Activated CD4-positive, alpha-beta T cell treated with anti-CD3 and anti-CD28 coated beads for 36 hours (primary cell): ENCODE data around the gene XBP1. TPM values are rescaled to one million over a fixed set of nuclear protein-coding genes. Genes with fewer than 3 reads are reported as not detected.

ENCODE experiments used
- ATAC-seq: fragments of 200-7000 bp; cut with Tn5 transposase; one replicate; pipeline ENCODE4 v1.10.0; 2021; ENCODE audit warnings: mild to moderate bottlenecking, moderate library complexity
- CTCF ChIA-PET: fragments of 350-600 bp; sonication (Branson Sonifier 250); formaldehyde crosslinking; loops from one replicate; lab custom pipeline; 2021; ENCODE audit warnings: antibody characterized with exemption; lab: Charles Lee
- POLR2A ChIA-PET: fragments of 350-600 bp; sonication (Branson Sonifier 250); formaldehyde crosslinking; loops from one replicate; lab custom pipeline; 2021; ENCODE audit warnings: antibody characterized with exemption, inconsistent platforms; lab: Charles Lee
- DNase-seq: peaks from one replicate; pipeline ENCODE4 v3.0.0-alpha.2; 2020
- H3K27ac Mint-ChIP-seq: one replicate; pipeline ENCODE4 v1.8.0; 2021; ENCODE audit warnings: mixed read lengths
- H3K27me3 Mint-ChIP-seq: one replicate; pipeline ENCODE4 v1.8.0; 2021; ENCODE audit warnings: mixed read lengths
- H3K36me3 Mint-ChIP-seq: one replicate; pipeline ENCODE4 v1.8.0; 2021; ENCODE audit warnings: low read depth, mixed read lengths
- H3K4me1 Mint-ChIP-seq: one replicate; pipeline ENCODE4 v1.8.0; 2021; ENCODE audit warnings: mixed read lengths
- H3K4me3 Mint-ChIP-seq: one replicate; pipeline ENCODE4 v1.8.0; 2021; ENCODE audit warnings: mild to moderate bottlenecking, moderate library complexity, mixed read lengths
- H3K9me3 Mint-ChIP-seq: one replicate; pipeline ENCODE4 v1.8.0; 2021; ENCODE audit warnings: low read depth, mixed read lengths
- intact Hi-C, 2 experiments: fragments of 100-400 bp; cut with DNase I in 1 of 2; cut with micrococcal nuclease in 1 of 2; formaldehyde crosslinking; loops; one replicate each; pipeline versions ENCODE4 v1.14.2 to v1.15.1; 2022 to 2024; cut with DNase I, micrococcal nuclease
- total RNA-seq, 2 experiments: library from RNA; stranded (reverse); gene quantifications; one replicate each; pipeline ENCODE4 v1.2.3, GENCODE V29; 2021

XBP1 gene
- total RNA-seq, 2 experiments from 2014 or later, result 88.8 to 101 TPM

GRCh38 chr22:28802595-28803123 lies 2.3 kb upstream of the XBP1 start:
- peaks cover 25% of the 10 kb centered on the region for H3K36me3 Mint-ChIP-seq
- H3K4me3 Mint-ChIP-seq, result peak overlapping the region; percentile 84
- peak overlapping the region; percentile 78 for H3K27ac Mint-ChIP-seq
- H3K9me3 Mint-ChIP-seq, result no peaks in the 10 kb centered on the region
- POLR2A ChIA-PET, result interaction anchor here (0.6 kb wide), 1 partner anchor 56 kb away, joined by 4 read pairs; no protein-coding TSS in a partner anchor
- DNase-seq, result no peak
- intact Hi-C loops, result loop anchor here in 1 of 2 experiments (10.0 kb wide), 1 partner anchor 1622 kb away; the partner anchor contains the start of gene MTFP1
- CTCF ChIA-PET, result interaction anchor here (0.5 to 2.2 kb wide), 5 partner anchors 9 to 1485 kb away, joined by 3 to 10 read pairs (median 3); no protein-coding TSS in a partner anchor
- no peaks in the 10 kb centered on the region for H3K27me3 Mint-ChIP-seq
- H3K4me1 Mint-ChIP-seq, result peaks cover 25% of the 10 kb centered on the region
- ATAC-seq, result no peak

DNA sequence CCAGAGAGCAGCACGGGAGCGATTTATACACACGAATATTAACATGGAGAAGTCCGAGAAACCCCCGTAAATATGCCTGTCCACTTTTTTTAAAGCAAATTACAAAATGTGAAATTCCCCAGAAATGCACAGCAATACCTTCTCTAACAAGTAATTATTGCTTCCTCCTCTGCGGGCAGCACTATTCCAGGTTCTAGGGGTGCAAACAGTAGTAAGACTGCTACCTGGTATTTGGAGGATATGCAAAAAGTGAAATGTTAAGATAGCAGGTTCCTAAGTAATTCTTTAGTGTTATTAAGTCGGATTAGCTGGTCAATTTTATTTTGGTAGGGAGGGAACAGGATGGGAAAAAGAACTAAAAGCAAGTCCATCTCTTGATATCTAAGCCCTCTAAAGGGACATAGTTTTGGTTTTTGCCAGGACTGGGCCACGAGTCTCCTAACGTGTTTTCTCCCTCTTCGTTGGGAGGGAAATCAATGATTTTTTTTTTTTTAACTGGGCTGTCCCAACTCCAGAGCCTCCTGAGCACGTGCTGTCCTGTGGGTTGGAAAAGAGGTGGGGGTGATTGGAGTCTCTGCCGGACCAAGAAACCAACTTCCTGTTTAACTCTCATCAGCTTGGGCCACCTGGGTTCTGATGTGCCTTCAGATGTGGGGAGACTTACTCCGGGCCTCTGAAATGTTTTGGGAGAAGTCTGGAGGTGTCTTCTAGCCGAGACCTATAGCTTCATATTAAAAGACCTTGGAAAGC lies 1.7 kb upstream of the XBP1 start:
- no peak for DNase-seq
- peaks cover 30% of the 10 kb centered on the region for H3K36me3 Mint-ChIP-seq
- H3K4me3 Mint-ChIP-seq, result peak overlapping the region; percentile 84
- peak overlapping the region; percentile 78 for H3K27ac Mint-ChIP-seq
- CTCF ChIA-PET, result interaction anchor here (0.5 to 2.2 kb wide), 6 partner anchors 10 to 1485 kb away, joined by 3 to 10 read pairs (median 4); no protein-coding TSS in a partner anchor
- intact Hi-C loops, result loop anchor here in 1 of 2 experiments (2.0 to 10.0 kb wide), 2 partner anchors 271 to 1623 kb away; partner anchors contain the start of genes KREMEN1 and MTFP1
- peaks cover 29% of the 10 kb centered on the region for H3K4me1 Mint-ChIP-seq
- H3K9me3 Mint-ChIP-seq, result no peaks in the 10 kb centered on the region
- no peaks in the 10 kb centered on the region for H3K27me3 Mint-ChIP-seq
- ATAC-seq, result no peak
- POLR2A ChIA-PET, result interaction anchor here (0.6 to 3.3 kb wide), 2 partner anchors 9 to 56 kb away, joined by 4 to 26 read pairs; no protein-coding TSS in a partner anchor

- Mint-ChIP-seq H3K27me3 (no peaks in the 10 kb centered on the region), H3K36me3 (peaks cover 51% of the 10 kb centered on the region), H3K27ac (peak overlapping the region; percentile 97), H3K9me3 (no peaks in the 10 kb centered on the region), H3K4me3 (peak overlapping the region; percentile 84), H3K4me1 (peaks cover 51% of the 10 kb centered on the region)
- ChIA-PET CTCF (interaction anchor here (0.6 to 2.8 kb wide), 8 partner anchors 9 to 237 kb away, joined by 3 to 22 read pairs (median 4); partner anchors contain the start of gene CCDC117), POLR2A (interaction anchor here (0.7 to 4.5 kb wide), 7 partner anchors 11 to 58 kb away, joined by 3 to 47 read pairs (median 6); partner anchors contain the start of genes CCDC117, CHEK2 and HSCB)
- ATAC-seq (peak; percentile 28), DNase-seq (peak; percentile 54)
- intact Hi-C loops, result loop anchor here (1.0 to 10.0 kb wide), 12 partner anchors 12 to 1625 kb away; partner anchors contain the start of genes HSCB (in 2 of the 2), EWSR1 (in 1 of the 2), KREMEN1 (in 1 of the 2) and MTFP1 (in 1 of the 2)
Measured at GRCh38 chr22:28799606-28800307, 612 bp downstream of the XBP1 start.

DNA sequence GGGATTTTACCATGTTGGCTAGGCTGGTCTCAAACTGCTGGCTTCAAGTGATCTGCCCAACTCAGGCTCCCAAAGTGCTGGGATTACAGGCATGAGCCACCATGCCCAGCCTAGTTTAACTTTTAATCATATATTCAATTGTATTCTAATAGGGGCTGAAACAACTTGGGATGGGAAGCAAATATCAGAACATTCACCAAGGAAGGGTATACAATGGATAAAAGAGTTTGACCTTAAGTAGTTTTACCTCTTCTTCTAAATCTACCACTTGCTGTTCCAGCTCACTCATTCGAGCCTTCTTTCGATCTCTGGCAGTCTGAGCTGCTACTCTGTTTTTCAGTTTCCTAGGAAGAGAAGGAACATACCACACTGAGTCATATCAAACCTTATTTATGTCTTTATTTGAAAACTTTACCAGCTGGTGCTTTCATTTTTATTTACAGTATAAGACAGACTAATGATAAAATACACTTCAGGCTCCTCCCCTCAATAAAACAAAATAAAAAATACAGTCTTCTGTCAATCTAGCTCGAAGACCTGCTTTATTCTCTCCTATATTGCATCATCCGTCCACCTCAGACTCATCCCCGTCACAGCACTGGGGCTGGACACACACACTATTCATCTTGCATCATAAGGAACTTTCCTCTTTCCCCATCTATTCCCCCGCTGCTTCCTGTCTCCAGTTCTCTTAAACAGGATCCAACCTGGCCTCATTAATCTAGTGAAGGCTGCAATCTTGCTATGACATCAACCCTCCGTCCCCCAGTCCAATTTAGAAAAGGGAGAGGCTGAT lies 1.4 kb downstream of the XBP1 start:
- ATAC-seq (peak; percentile 43), DNase-seq (peak; percentile 55)
- ChIA-PET CTCF (interaction anchor here (0.5 to 2.8 kb wide), 4 partner anchors 13 to 86 kb away, joined by 3 to 22 read pairs (median 7); partner anchors contain the start of gene CCDC117), POLR2A (interaction anchor here (0.7 to 4.5 kb wide), 7 partner anchors 9 to 303 kb away, joined by 3 to 47 read pairs (median 5); partner anchors contain the start of genes CCDC117, CHEK2 and HSCB)
- Mint-ChIP-seq H3K4me3 (peak overlapping the region; percentile 84), H3K4me1 (peaks cover 55% of the 10 kb centered on the region), H3K27me3 (no peaks in the 10 kb centered on the region), H3K36me3 (peaks cover 58% of the 10 kb centered on the region), H3K27ac (peak overlapping the region; percentile 97), H3K9me3 (no peaks in the 10 kb centered on the region)
- intact Hi-C loops, result loop anchor here (1.0 to 10.0 kb wide), 8 partner anchors 12 to 968 kb away; partner anchors contain the start of genes HSCB (in 1 of the 2), PITPNB (in 1 of the 2), TTC28 (in 1 of the 2) and UQCR10 (in 1 of the 2)

- Mint-ChIP-seq H3K27me3 (no peaks in the 10 kb centered on the region), H3K4me1 (peaks cover 58% of the 10 kb centered on the region), H3K27ac (peak overlapping the region; percentile 69), H3K4me3 (peak overlapping the region; percentile 37), H3K9me3 (no peaks in the 10 kb centered on the region), H3K36me3 (peaks cover 64% of the 10 kb centered on the region)
- CTCF ChIA-PET, result interaction anchor here (0.6 to 2.2 kb wide), 7 partner anchors 8 to 911 kb away, joined by 3 to 12 read pairs (median 3); no protein-coding TSS in a partner anchor
- intact Hi-C loops, result loop anchor here (1.0 to 10.0 kb wide), 4 partner anchors 109 to 971 kb away; partner anchors contain the start of genes TTC28 (in 1 of the 2), UQCR10 (in 1 of the 2) and ZMAT5 (in 1 of the 2)
- POLR2A ChIA-PET, result interaction anchor here (1.0 kb wide), 1 partner anchor 20 kb away, joined by 3 read pairs; no protein-coding TSS in a partner anchor
- ATAC-seq, result peak; percentile 15
- DNase-seq, result no peak
Measured at GRCh38 chr22:28795932-28796856, 4.2 kb downstream of the XBP1 start.

DNA sequence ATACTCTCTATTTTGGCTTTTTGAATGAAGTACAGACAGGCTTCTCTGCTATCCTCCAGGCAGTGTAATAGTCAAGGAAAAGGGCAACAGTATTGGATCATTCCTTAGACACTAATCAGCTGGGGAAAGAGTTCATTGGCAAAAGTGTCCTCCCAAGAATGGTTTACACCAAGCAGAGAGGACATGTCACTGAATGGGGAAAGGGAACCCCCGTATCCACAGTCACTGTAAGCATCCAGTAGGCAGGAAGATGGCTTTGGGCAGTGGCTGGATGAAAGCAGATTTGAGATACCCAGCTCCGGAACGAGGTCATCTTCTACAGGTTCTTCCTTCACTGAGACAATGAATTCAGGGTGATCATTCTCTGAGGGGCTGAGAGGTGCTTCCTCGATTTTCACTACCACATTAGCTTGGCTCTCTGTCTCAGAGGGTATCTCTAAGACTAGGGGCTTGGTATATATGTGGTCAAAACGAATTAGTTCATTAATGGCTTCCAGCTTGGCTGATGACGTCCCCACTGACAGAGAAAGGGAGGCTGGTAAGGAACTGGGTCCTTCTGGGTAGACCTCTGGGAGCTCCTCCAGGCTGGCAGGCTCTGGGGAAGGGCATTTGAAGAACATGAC lies 5.2 kb downstream of the XBP1 start:
- H3K4me3 Mint-ChIP-seq, result no peak overlapping the region
- H3K4me1 Mint-ChIP-seq, result peaks cover 59% of the 10 kb centered on the region
- H3K27ac Mint-ChIP-seq, result no peak overlapping the region
- ATAC-seq, result no peak
- intact Hi-C loops, result loop anchor here (5.0 to 10.0 kb wide), 3 partner anchors 110 to 972 kb away; partner anchors contain the start of genes TTC28 (in 1 of the 2), UQCR10 (in 1 of the 2) and ZMAT5 (in 1 of the 2)
- CTCF ChIA-PET, result interaction anchor here (0.6 to 2.2 kb wide), 6 partner anchors 9 to 910 kb away, joined by 3 to 12 read pairs (median 4); no protein-coding TSS in a partner anchor
- H3K9me3 Mint-ChIP-seq, result no peaks in the 10 kb centered on the region
- DNase-seq, result no peak
- peaks cover 62% of the 10 kb centered on the region for H3K36me3 Mint-ChIP-seq
- POLR2A ChIA-PET, result interaction anchor here (1.0 kb wide), 1 partner anchor 19 kb away, joined by 3 read pairs; no protein-coding TSS in a partner anchor
- no peaks in the 10 kb centered on the region for H3K27me3 Mint-ChIP-seq

DNA sequence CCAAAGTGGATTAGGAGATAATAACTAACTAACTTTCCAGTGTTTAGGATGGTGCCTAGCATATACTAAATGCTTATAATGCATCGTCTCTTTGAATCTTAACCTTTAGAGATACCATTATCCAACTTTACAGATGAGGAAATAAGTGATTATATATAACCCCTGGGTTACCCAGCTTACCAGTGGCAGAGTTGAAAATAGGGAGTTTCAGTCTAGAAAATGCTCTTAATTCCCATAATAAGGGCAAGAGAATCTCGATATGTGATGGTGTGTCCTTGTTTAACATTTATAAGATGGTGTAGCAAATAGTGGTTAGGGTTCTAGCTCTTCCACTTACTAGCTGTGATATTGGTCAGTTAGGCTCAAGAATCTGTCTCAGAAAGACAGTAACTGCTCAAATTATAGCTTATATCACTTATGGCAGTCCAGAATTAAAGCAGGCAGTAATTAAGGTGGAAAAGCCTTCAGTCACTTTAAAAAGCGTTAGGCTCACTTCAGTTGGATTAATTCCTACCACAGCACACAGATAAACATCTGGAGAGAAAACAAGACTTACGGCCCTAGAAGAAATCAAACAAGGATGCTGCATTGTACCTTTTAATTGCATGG lies 6.3 kb downstream of the XBP1 start:
- H3K36me3 Mint-ChIP-seq, result peaks cover 56% of the 10 kb centered on the region
- intact Hi-C loops, result loop anchor here in 1 of 2 experiments (10.0 kb wide), 2 partner anchors 111 to 119 kb away; partner anchors contain the start of gene TTC28
- H3K27ac Mint-ChIP-seq, result no peak overlapping the region
- H3K27me3 Mint-ChIP-seq, result no peaks in the 10 kb centered on the region
- no peak for DNase-seq
- ChIA-PET CTCF (interaction anchor here (1.0 to 2.2 kb wide), 3 partner anchors 10 to 35 kb away, joined by 4 to 12 read pairs (median 4); no protein-coding TSS in a partner anchor), POLR2A (no interaction called here)
- H3K4me3 Mint-ChIP-seq, result no peak overlapping the region
- no peaks in the 10 kb centered on the region for H3K9me3 Mint-ChIP-seq
- H3K4me1 Mint-ChIP-seq, result peaks cover 60% of the 10 kb centered on the region
- no peak for ATAC-seq
